ENCODE measurements around the gene MYO15B. TPM values are rescaled to one million over a fixed set of nuclear protein-coding genes. Genes with fewer than 3 reads are reported as not detected.
A peak's percentile ranks its signal among the peaks of the same experiment; 100 is the strongest.

The MYO15B gene
- total RNA-seq, 1 experiment from 2014 or later, result 30.3 TPM

DNA sequence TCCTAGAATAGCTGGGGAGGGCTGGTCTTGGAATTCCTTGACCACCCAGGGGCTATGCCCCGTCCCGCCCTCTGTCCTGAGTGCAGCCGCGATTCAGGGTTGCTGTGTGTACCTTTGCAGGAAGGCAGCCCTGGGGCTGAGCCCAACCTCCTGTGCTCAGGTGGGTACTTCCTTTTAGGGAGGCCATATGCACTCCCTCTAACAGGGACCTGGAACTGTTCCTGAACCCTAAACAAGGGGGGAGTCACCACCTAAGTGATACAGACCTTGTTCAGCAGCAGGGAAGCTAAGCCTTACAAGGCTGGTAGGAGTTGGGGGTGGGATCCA is 37.5 kb upstream of the MYO15B start:
- TF ChIP-seq CBX3 (IDR thresholded peaks at IDR 0.05; ENCODE audit: low read depth), result no peak
- no peaks in the 10 kb centered on the region for H3K27me3 ChIP-seq (ENCODE audit: insufficient read depth, low read length)
- no peaks in the 10 kb centered on the region; a peak in 1 of 4 replicates for H3K36me3 ChIP-seq (ENCODE audit: control insufficient read depth in 1 of 2, insufficient read depth in 2 of 2, low read length in 2 of 2)
- ChIA-PET RAD21 (ENCODE audit: low non-redundant PET in 1 of 2, low total read pairs in 2 of 2, uncharacterized antibody in 2 of 2, unreplicated experiment in 2 of 2) (interaction anchor here in 1 of 2 experiments (1.2 to 1.4 kb wide), 2 partner anchors 25 to 34 kb away, joined by 3 to 10 read pairs; partner anchors contain the start of genes LLGL2 and TSEN54), POLR2A (interaction anchor here (1.4 to 1.5 kb wide), 3 partner anchors 11 to 25 kb away, joined by 3 to 5 read pairs (median 4); partner anchors contain the start of gene LLGL2), CTCF (interaction anchor here (0.7 to 1.6 kb wide), 4 partner anchors 25 to 84 kb away, joined by 3 to 11 read pairs (median 8); partner anchors contain the start of genes LLGL2, SMIM5 and TSEN54)
- intact Hi-C loops (cut with micrococcal nuclease), result no loop called here
- peaks cover 33 to 39% of the 10 kb centered on the region in 2 experiments for H3K4me1 ChIP-seq (ENCODE audit: control insufficient read depth in 1 of 2, insufficient read depth in 2 of 2, low read length in 2 of 2)
- ATAC-seq (peak; percentile 40), DNase-seq (ENCODE audit: low read depth, low spot score) (no peak)
- H2AFZ ChIP-seq (ENCODE audit: low read depth, low read length, poor library complexity, severe bottlenecking), result no peak overlapping the region
- H3K9ac ChIP-seq (ENCODE audit: low read length), result peak overlapping the region; percentile 69
- H3K9me3 ChIP-seq (ENCODE audit: control insufficient read depth in 1 of 2, insufficient read depth in 1 of 2, low read depth in 1 of 2, low read length in 2 of 2), result no peaks in the 10 kb centered on the region
- no peaks in the 10 kb centered on the region for H4K20me1 ChIP-seq (ENCODE audit: insufficient read depth)
- peak overlapping the region; percentile 93 for H3K4me2 ChIP-seq (ENCODE audit: low read length)
- no peaks in the 10 kb centered on the region for H3K9me2 ChIP-seq (ENCODE audit: insufficient read depth)
- no TSS peak for BruUV-seq (replicated peaks)
- peaks cover 10% of the 10 kb centered on the region; the same call in 1 of the 2 replicates for H3K79me2 ChIP-seq (ENCODE audit: insufficient read depth, low read length)
- peak overlapping the region; percentile 50 to 58 for H3K4me3 ChIP-seq (replicated peaks in 1 of 2; ENCODE audit: low read depth in 1 of 2, low read length in 2 of 2)
- peak overlapping the region; percentile 95 for H3K27ac ChIP-seq (ENCODE audit: low read depth, low read length)

GRCh38 chr17:75551266-75551665 is 36.3 kb upstream of the MYO15B start:
- Histone ChIP-seq H2AFZ (ENCODE audit: low read depth, low read length, poor library complexity, severe bottlenecking) (no peak overlapping the region), H3K4me2 (ENCODE audit: low read length) (no peak overlapping the region), H3K27ac (ENCODE audit: low read depth, low read length) (peak overlapping the region; percentile 95), H4K20me1 (ENCODE audit: insufficient read depth) (no peaks in the 10 kb centered on the region), H3K36me3 (ENCODE audit: control insufficient read depth in 1 of 2, insufficient read depth in 2 of 2, low read length in 2 of 2) (no peaks in the 10 kb centered on the region; a peak in 1 of 4 replicates), H3K4me1 (ENCODE audit: control insufficient read depth in 1 of 2, insufficient read depth in 2 of 2, low read length in 2 of 2) (peaks cover 44 to 50% of the 10 kb centered on the region in 2 experiments), H3K79me2 (ENCODE audit: insufficient read depth, low read length) (peaks cover 20% of the 10 kb centered on the region; the same call in 1 of the 2 replicates), H3K9ac (ENCODE audit: low read length) (0 out of 2 replicates have a peak overlapping the region, but pooled peaks have one; percentile 3), H3K4me3 (replicated peaks in 1 of 2; ENCODE audit: low read depth in 1 of 2, low read length in 2 of 2) (no peak overlapping the region), H3K9me2 (ENCODE audit: insufficient read depth) (no peaks in the 10 kb centered on the region), H3K27me3 (ENCODE audit: insufficient read depth, low read length) (no peaks in the 10 kb centered on the region), H3K9me3 (ENCODE audit: control insufficient read depth in 1 of 2, insufficient read depth in 1 of 2, low read depth in 1 of 2, low read length in 2 of 2) (no peaks in the 10 kb centered on the region)
- BruUV-seq (replicated peaks), result no TSS peak
- ChIA-PET RAD21 (ENCODE audit: low non-redundant PET in 1 of 2, low total read pairs in 2 of 2, uncharacterized antibody in 2 of 2, unreplicated experiment in 2 of 2) (interaction anchor here in 1 of 2 experiments (0.7 kb wide), 1 partner anchor 241 kb away, joined by 7 read pairs; no protein-coding TSS in a partner anchor), CTCF (no interaction called here), POLR2A (interaction anchor here (0.6 to 1.5 kb wide), 2 partner anchors 19 to 352 kb away, joined by 3 read pairs; no protein-coding TSS in a partner anchor)
- intact Hi-C loops (cut with micrococcal nuclease), result no loop called here
- ATAC-seq (no peak), DNase-seq (ENCODE audit: low read depth, low spot score) (no peak)
- TF ChIP-seq JUND (IDR thresholded peaks at IDR 0.05), result no peak
- no peak for TF ChIP-seq POLR2A (IDR thresholded peaks at IDR 0.05; ENCODE audit: borderline replicate concordance, extremely low read depth, insufficient read depth, insufficient read length)

All from HCT116 (cell line).